ENCODE measurements around the gene CLK3.

CLK3 gene

GRCh38 chr15:74603026-74603788, 12.4 kb upstream of the CLK3 start:
- in situ Hi-C loops (cut with MboI; ENCODE audit: low sequenced_read_pairs): no loop called here

- in situ Hi-C loops (cut with MboI; ENCODE audit: low sequenced_read_pairs): no loop called here
Observed at GRCh38 chr15:74603789-74604705, 11.6 kb upstream of the CLK3 start.

GRCh38 chr15:74604983-74605794, 10.4 kb upstream of the CLK3 start:
- in situ Hi-C loops (cut with MboI; ENCODE audit: low sequenced_read_pairs): no loop called here

DNA sequence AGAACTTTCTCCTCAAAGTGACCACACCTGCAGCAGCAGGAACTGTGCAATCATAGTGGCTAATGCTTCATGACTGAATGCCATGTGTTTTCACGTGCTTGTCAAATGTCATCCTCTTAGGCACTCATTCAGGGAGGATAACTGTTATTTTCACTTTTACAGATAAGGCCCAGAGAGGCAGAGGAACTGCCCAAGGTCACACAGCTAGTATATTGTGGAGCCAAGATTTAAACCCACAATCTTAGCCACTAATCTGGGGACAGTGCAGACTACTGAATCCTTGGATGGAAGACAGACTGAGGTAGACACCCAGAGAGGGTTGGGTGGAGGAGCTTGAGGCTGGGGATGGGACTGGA, 9.9 kb upstream of the CLK3 start:
- in situ Hi-C loops (cut with MboI; ENCODE audit: low sequenced_read_pairs): no loop called here

DNA sequence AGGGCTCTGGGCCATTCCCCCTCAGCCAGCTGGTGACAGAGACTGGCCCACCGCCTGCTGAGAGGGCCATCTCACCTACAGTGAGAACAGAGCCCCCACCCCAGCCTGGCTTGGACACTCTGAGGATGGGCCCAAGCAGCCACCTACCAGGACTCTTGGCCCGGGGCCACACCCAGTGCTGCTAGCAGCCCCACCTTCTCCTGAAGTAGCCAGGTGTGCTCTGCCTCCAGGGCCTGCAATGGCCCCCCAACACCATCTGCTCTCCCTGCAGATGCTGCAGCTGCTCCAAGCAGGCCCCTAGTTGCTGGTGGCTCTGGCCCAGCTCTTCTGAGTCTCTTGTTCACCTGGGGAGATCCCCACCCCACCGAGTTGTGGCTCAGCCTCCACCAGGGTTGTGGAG, 6.8 kb upstream of the CLK3 start:
- in situ Hi-C loops (cut with MboI; ENCODE audit: low sequenced_read_pairs): no loop called here

DNA sequence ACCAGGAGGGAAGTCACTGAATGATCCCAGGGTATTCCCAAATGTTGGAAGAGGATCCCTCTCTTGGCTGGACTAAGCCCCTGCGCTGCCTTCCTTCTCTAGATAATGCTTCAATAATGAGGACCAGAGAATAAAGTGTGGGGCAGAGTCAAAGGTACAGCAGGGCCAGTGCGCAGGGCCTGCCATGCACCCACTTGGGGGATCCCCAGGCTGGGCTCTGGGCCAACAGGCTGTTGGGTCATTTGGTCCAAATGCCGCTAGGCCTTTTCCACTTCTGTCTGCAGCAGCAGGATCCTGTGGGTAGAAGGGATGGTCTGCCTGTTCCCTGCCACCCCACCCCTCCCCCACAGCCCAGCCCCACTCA, 5.7 kb upstream of the CLK3 start:
- in situ Hi-C loops (cut with MboI; ENCODE audit: low sequenced_read_pairs): no loop called here

DNA sequence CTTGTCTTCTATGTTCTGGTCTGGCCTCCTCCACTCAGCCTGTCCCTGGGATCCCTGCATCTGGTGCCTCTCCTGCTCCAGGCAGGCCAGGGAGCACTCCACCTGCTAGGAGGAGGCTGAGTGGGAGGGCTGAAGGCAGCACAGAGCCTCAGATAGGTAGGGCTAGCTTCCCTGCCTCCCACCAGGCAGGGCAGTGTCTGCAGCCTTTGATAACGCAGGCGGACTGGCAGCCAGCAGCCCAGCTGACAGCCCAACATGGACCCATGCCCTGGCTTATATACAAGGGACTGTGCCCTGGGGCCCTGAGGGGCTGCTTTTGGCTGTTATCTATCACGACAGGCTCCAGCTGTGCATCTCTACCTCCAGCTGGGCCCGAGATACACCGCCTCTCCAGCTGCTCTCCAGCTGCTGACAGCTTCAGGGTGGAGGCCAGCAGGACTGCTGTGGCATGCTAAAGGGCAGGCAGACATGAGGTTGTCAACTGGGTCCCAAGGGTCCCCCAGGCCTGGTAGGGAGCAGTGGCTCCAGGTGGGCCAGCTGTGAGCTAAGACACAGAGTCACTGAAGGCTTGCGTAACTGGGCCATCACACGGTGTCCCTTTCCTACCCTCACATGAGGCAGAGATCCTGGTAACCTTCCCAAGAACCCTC, 5.2 kb upstream of the CLK3 start:
- in situ Hi-C loops (cut with MboI; ENCODE audit: low sequenced_read_pairs): no loop called here

GRCh38 chr15:74611341-74611740, 4.3 kb upstream of the CLK3 start:
- in situ Hi-C loops (cut with MboI; ENCODE audit: low sequenced_read_pairs): no loop called here

- in situ Hi-C loops (cut with MboI; ENCODE audit: low sequenced_read_pairs): no loop called here
Observed at GRCh38 chr15:74611834-74612233, 3.8 kb upstream of the CLK3 start.

DNA sequence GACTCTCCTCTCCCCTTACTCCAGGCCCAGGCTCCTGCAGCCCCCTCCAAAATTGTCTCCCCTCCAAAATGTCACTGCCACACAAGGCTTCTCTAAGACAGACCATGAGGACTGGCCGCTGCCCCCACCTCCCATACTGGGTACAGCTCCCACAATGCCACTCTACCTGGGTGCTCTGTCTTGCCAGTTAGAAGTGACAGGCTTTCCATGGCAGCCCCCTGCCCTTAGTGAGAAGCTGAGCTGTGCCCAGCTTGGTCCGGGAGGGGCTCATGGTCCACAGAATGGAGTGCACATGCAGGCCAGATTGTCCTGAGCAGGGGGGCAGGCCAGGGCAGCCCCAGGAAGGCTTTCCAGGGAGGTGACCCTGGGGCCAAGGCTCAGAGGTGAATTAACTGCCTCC, 3.0 kb upstream of the CLK3 start:
- in situ Hi-C loops (cut with MboI; ENCODE audit: low sequenced_read_pairs): no loop called here

DNA sequence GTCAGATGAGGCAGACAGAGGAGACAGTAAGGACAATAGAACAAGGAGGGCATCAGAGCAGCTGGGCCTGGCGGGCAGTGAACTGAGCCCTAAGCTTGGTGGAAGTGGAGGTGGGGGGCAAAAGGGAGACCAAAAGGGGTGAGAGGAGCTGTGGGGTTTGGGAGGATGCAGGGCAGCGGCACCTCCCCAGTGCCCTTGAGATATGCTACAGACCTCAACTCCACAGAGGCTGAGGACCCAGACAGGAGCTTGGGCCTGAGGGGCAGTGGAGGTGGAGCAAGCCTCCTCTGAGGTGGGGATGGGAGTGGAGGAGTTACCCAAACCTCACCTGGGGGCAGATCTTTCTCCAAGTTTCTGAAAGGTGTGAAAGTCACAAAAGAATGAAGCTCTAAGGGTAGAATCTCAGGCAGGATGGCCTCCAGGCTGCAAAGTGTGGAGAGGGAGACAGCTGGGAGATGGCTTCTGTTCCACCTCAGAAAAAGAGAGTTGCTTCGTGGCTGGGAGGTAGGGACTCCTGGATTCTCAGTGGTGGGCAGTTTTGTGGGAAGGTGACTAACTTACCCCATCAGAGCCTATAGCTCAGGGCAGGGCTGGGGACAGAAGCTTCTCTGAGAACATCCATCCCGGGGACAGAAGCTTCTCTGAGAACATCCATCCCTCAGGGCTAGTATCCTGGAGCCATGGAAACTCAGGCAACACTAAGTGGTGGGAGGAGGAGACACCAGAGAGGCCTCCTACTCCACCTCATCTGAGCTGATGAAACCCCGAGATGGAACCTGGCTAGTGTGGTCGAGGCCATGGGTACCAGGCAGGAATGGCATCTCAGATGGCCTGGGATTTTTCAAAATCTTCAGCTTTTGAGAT, 2.3 kb upstream of the CLK3 start:
- in situ Hi-C loops (cut with MboI; ENCODE audit: low sequenced_read_pairs): no loop called here

DNA sequence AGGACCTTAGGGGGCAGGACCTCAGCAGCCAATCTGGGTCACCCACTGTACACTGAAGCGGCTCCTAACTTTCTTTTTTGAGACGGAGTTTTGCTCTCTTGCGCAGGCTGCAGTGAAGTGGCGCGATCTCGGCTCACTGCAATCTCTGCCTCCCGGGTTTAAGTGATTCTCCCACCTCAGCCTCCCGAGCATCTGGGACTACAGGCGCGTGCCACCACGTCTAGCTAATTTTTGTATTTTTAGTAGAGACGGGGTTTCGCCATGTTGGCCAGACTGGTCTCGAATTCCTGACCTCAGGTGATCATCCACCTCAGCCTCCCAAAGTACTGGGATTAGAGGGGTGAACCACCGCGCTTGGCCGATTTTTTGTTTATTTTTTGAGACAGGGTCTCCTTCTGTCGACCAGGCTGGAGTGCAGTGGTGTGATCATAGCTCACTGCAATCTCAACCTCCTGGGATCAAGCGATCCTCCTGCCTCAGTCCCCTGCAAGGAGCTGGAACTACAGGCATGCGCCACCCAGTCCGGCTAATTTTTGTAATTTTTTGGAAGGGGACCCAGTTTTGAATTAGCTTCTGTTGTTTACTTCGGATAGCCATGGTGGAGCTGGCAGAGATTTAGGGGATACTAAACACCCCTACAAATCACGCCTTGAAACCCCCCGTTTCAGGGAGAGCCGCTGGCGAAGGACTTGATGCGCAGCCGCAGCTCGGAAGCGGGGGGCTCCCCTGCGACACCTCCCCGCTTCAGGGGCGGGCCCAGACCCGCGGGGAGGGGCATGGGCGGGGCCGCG, 1.5 kb upstream of the CLK3 start:
- in situ Hi-C loops (cut with MboI; ENCODE audit: low sequenced_read_pairs): no loop called here

DNA sequence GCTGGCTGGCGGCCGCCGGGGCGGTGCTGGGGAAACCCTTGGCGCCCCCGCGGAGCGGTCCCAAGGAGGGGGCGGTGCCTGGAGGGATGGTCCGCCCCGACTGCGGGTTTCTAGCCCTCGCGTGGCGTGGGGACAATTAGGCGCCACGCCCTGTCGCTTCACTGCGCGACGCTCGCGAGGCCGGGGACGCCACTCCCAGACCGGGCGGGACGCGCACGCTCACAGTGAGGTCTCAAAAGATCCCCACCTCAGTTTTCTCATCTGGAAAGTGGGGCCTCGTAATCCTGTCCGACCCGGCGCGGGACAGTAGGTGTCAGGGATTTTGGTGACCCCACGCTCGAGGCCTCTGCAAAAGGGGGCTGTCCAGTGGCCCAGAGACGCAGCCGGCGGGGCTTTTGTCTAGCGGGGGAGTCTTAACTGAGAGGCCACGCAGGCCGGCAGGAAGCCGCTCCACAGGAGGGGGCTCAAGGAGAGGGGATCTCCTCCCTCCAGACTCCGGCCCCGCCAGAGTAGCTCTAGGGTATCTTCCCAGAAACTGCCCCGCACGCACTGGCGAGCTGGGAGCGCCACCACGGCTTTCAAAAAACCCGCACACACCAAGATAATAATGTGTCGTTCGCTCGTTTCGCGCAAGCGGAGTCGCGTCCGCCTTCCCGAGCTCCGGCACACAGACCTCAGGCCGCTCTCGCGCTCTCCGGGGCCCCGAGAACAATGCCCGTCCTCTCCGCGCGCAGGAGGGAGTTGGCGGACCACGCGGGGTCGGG, 710 bp upstream of the CLK3 start:
- in situ Hi-C loops (cut with MboI; ENCODE audit: low sequenced_read_pairs): no loop called here

- in situ Hi-C loops (cut with MboI; ENCODE audit: low sequenced_read_pairs): no loop called here
Observed at GRCh38 chr15:74616366-74616939, 817 bp downstream of the CLK3 start.

GRCh38 chr15:74616996-74617395, 1.4 kb downstream of the CLK3 start:
- in situ Hi-C loops (cut with MboI; ENCODE audit: low sequenced_read_pairs): no loop called here

DNA sequence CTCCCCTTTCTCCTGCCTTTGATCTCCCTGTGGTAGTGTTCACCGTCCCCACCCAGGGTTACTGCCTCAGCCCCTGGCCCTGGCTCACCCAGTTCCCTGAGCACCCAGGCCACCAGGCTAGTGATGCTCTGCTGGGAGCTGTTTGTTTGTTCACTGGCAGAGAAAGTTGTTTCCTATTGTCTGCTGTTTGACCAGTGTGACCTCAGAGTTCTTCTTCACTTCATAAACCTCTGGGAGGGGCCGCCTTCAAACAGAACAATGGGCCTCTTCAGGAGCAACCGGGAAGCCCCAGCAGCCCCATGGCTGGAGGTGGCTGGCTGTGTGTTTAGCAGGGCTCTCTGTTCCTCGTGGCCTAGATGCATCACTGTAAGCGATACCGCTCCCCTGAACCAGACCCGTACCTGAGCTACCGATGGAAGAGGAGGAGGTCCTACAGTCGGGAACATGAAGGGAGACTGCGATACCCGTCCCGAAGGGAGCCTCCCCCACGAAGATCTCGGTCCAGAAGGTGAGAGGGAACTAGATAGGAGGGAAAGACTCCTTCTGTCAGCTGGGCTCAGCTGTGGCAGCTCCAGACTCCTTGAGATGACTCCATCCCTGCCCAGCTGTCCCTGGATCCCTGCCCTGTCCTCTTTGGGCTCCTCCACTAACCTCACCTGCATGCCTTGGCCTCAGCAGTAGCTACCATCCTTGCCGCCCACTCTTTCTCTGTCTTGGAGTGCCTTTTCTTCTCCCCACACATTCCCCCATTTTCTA, 3.4 kb downstream of the CLK3 start:
- in situ Hi-C loops (cut with MboI; ENCODE audit: low sequenced_read_pairs): no loop called here

- in situ Hi-C loops (cut with MboI; ENCODE audit: low sequenced_read_pairs): no loop called here
Observed at GRCh38 chr15:74619916-74620635, 4.4 kb downstream of the CLK3 start.

Data from HL-60/S4 treated with phorbol 12-myristate 13-acetate at 8.2 ng/mL for 4 days and 3 days (cell line).